Activated T-helper 9 cell treated with anti-CD3 and anti-CD28 coated beads, Interleukin-2, amount 50 U/mL, for 16 hours (primary cell): ENCODE data around the gene HPSE.
"Not testable (repeated sequence)": the region's sequence is repeated elsewhere in the genome, so short reads cannot be mapped to it uniquely, and the experiment has no call there.

Source experiments
- DNase-seq: peaks from one replicate; pipeline ENCODE4 v3.0.0-alpha.2; 2020; ENCODE audit warnings: low read depth

The HPSE gene

GRCh38 chr4:83283181-83283580 lies 51.5 kb downstream of the HPSE start:
- no peak for DNase-seq

- peak; percentile 7 for DNase-seq
These were observed 52.6 kb downstream of the HPSE start for GRCh38 chr4:83282049-83282535.

DNA sequence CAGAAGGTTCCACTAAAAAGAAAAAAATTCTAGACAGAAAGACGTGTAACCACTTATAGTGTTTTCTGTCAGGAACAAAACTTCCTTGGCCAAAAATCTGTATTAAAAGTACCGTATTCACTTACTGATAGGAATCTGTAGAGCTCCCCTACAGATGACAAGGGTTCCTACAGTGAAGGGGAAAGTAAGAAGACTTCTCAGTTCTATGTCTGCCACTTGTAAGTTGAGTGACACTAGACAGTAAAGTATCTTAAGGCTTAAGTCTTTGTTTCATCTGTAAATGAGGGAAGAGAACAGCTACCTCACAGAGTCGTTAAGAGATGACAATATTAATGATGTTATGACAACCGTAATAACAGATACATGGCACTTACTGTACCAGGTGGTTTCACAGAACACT lies 53.3 kb downstream of the HPSE start:
- no peak for DNase-seq

GRCh38 chr4:83276299-83277040 lies 58.2 kb downstream of the HPSE start:
- DNase-seq, result no peak

GRCh38 chr4:83273926-83274325 lies 60.7 kb downstream of the HPSE start:
- DNase-seq, result not testable (repeated sequence)

GRCh38 chr4:83272900-83273299 lies 61.7 kb downstream of the HPSE start:
- DNase-seq, result no peak

DNA sequence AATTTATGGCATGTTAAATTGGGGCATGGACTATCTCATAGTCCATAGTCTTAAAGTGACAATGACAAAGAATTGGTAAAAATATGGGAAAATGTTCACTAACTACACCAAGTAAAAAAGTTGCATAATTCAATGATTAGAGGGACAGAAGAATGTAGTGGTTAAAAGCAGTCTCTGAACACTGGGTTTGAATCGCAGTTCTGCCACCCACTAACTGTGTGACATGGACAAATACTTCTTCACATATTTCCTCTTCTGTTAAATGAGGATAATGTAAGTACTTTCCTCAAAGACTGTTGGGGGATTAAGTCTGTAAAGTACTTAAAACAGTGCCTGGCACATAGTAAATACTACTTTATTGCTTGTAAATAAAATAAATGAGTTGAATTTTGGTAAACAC lies 65.4 kb downstream of the HPSE start:
- no peak for DNase-seq

GRCh38 chr4:83268491-83268890 lies 66.2 kb downstream of the HPSE start:
- no peak for DNase-seq

- DNase-seq, result no peak
These were observed 66.7 kb downstream of the HPSE start for GRCh38 chr4:83267830-83268475.

- DNase-seq, result no peak
These were observed 67.4 kb downstream of the HPSE start for GRCh38 chr4:83267121-83267829.

DNA sequence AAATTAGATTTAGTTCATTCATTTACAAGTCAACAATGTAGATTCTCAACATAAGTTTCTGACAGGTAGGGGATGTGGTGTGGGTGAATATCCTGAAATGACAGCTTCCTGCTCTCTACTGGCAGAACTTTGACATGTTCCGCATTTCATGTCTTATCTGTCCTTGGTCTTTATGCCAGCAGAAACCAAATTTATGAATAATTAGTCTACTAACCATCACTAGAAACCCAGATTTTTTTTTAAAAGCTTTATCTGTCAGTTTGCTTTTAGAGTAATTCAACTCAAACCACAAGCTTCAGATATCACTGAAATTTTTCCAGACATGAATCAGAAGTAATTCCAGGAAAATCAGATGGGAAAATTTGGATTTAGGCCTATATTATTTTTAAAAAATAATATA lies 68.0 kb downstream of the HPSE start:
- DNase-seq, result no peak

GRCh38 chr4:83263106-83263505 lies 71.5 kb downstream of the HPSE start:
- no peak for DNase-seq

GRCh38 chr4:83262682-83263081 lies 72.0 kb downstream of the HPSE start:
- no peak for DNase-seq

- no peak for DNase-seq
These were observed 73.3 kb downstream of the HPSE start for GRCh38 chr4:83261307-83261706.

DNA sequence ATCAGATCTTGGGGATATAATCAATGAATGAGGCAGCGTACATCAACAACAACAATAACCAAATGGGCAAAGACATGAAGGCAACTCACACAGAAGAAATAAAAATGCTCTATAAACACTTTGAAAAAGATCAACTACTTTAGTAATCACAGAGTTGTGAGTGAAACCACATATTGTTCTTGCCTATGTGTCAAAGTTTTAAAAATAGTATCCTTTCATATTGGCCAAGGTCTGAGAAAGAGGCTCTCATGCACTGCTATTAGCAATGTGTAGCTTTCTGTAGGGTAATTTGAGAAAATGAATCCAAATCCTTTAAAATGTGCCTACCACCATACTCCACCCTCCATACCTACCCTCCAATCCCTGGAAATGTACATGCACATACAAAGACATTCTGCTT lies 75.1 kb downstream of the HPSE start:
- no peak for DNase-seq

DNA sequence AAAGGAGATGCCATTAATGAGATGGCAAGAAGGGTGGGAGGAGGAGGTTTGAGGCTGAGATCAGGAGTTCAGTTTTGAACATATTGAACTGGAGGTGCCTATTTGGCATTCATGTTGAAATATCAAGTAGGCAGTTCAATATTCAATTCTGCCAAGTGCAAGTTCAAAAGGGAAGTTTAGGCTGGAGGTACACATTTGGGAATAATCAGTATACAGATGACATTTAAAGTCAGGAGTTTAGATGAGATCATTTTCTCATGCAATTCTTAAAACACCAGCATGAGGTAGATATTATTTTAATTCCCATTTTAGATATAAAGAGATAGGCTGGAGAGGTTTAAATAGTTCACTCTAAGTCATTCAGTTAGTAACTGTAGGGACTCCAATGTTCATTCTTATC lies 76.2 kb downstream of the HPSE start:
- no peak for DNase-seq

GRCh38 chr4:83257811-83258210 lies 76.8 kb downstream of the HPSE start:
- no peak for DNase-seq

- no peak for DNase-seq
These were observed 79.1 kb downstream of the HPSE start for GRCh38 chr4:83255584-83255983.

GRCh38 chr4:83252782-83253405 lies 81.8 kb downstream of the HPSE start:
- peak; percentile 33 for DNase-seq

GRCh38 chr4:83251447-83251830 lies 83.2 kb downstream of the HPSE start:
- no peak for DNase-seq

- DNase-seq, result no peak
These were observed 83.8 kb downstream of the HPSE start for GRCh38 chr4:83250687-83251446.

GRCh38 chr4:83248486-83248885 lies 86.2 kb downstream of the HPSE start:
- DNase-seq, result no peak
